HepG2 (cell line): ENCODE measurements around the gene CAPN10. TPM values are rescaled to one million over a fixed set of nuclear protein-coding genes. Genes with fewer than 3 reads are reported as not detected.

Experiments used
- ATAC-seq: fragments of 200-7000 bp; cut with Tn5 transposase; 3 replicates; pipeline ENCODE4 v1.9.1; 2020; ENCODE audit warnings: mild to moderate bottlenecking, moderate library complexity
- BruUV-seq: library from RNA; stranded (reverse); fragments of 400-500 nt; replicated peaks from 2 replicates; lab custom pipeline; 2021; lab: Mats Ljungman, UMichigan
- CTCF ChIA-PET: fragments of 300-600 bp; formaldehyde crosslinking; extraction: SDS; loops from one replicate; lab custom pipeline; 2021; ENCODE audit warnings: low total read pairs, inconsistent platforms, low intra/inter-chr PET ratio; lab: Yijun Ruan, JAX
- POLR2A ChIA-PET: fragments of 350-600 bp; sonication (Branson Sonifier 250); formaldehyde crosslinking; loops from one replicate; lab custom pipeline; 2020; ENCODE audit warnings: antibody characterized with exemption, inconsistent platforms; lab: Yijun Ruan, JAX
- DNase-seq: peaks from one replicate; pipeline ENCODE4 v3.0.0-alpha.2; 2015; ENCODE audit warnings: low spot score
- FAIRE-seq: peaks from 3 replicates; lab custom pipeline; 2011; peaks lifted over from hg19 to GRCh38; lab: Jason Lieb, UNC
- H2AFZ ChIP-seq: one replicate; pipeline ENCODE4 v1.6.1; 2011; ENCODE audit warnings: low read length, inconsistent platforms
- H3K27ac ChIP-seq: fragments of 300-600 bp; 3 replicates; pipeline ENCODE4 v1.8.0; 2011; ENCODE audit warnings: mixed run types, mild to moderate bottlenecking, mixed read lengths, low read length, inconsistent platforms; ENCODE audit not compliant: insufficient read depth; ENCODE audit errors: extremely low read length
- H3K27me3 ChIP-seq, 2 experiments: fragments of 200-600 bp in 1 of 2; 2 replicates in 1 of 2; 3 replicates in 1 of 2; pipeline versions ENCODE4 v1.6.0 to v1.8.0; 2011; ENCODE audit warnings: low read length in 2 of 2, mild to moderate bottlenecking in 2 of 2, moderate library complexity in 2 of 2, inconsistent platforms in 1 of 2; ENCODE audit not compliant: insufficient read depth in 2 of 2, control insufficient read depth in 1 of 2
- H3K36me3 ChIP-seq, 2 experiments: fragments of 200-600 bp in 1 of 2; replicated peaks in 1 of 2; 2 replicates in 1 of 2; 3 replicates in 1 of 2; pipeline versions ENCODE4 v1.5.1 to v1.8.0; 2011; ENCODE audit warnings: low read length in 2 of 2, inconsistent platforms in 1 of 2; ENCODE audit not compliant: insufficient read depth in 2 of 2, control insufficient read depth in 1 of 2
- H3K4me1 ChIP-seq: 2 replicates; pipeline ENCODE4 v1.5.1; 2012; ENCODE audit warnings: low read length, inconsistent platforms; ENCODE audit not compliant: insufficient read depth
- H3K4me2 ChIP-seq: 2 replicates; pipeline ENCODE4 v1.6.0; 2011; ENCODE audit warnings: low read depth, low read length, inconsistent platforms
- H3K4me3 ChIP-seq, 3 experiments: fragments of 200-600 bp in 1 of 3; sonication (generic), shearing (Covaris generic) in 1 of 3; replicated peaks in 1 of 3; 2 replicates each; pipeline ENCODE4 v1.5.1; 2011 to 2016; ENCODE audit warnings: low read length in 3 of 3, inconsistent platforms in 2 of 3, low read depth in 2 of 3, mild to moderate bottlenecking in 2 of 3, control low read depth in 1 of 3, mixed read lengths in 1 of 3; ENCODE audit not compliant: insufficient read depth in 1 of 3
- H3K79me2 ChIP-seq: one replicate; pipeline ENCODE4 v1.6.1; 2011; ENCODE audit warnings: low read length, inconsistent platforms; ENCODE audit not compliant: insufficient read depth
- H3K9ac ChIP-seq: 2 replicates; pipeline ENCODE4 v1.6.0; 2011; ENCODE audit warnings: mild to moderate bottlenecking, low read depth, low read length, inconsistent platforms; ENCODE audit not compliant: insufficient read depth
- H3K9me3 ChIP-seq: 2 replicates; pipeline ENCODE4 v1.5.1; 2012; ENCODE audit warnings: mild to moderate bottlenecking, low read length
- H4K20me1 ChIP-seq: 2 replicates; pipeline ENCODE4 v1.6.0; 2011; ENCODE audit warnings: inconsistent platforms, mild to moderate bottlenecking, low read length, moderate library complexity; ENCODE audit not compliant: insufficient read depth
- ARNT ChIP-seq: fragments of 450-650 bp; IDR thresholded peaks from 2 replicates; pipeline ENCODE4 v1.6.1; 2017
- ARNTL ChIP-seq: sonication (generic); formaldehyde crosslinking; IDR thresholded peaks from 2 replicates; pipeline ENCODE4 v1.4.0; 2020; ENCODE audit warnings: mild to moderate bottlenecking, missing genetic modification reagents
- ATM ChIP-seq: fragments of 450-650 bp; IDR thresholded peaks from 2 replicates; pipeline ENCODE4 v1.7.1; 2017; ENCODE audit warnings: mild to moderate bottlenecking, borderline replicate concordance
- EED ChIP-seq: sonication (generic); formaldehyde crosslinking; IDR thresholded peaks from 2 replicates; pipeline ENCODE4 v1.5.0; 2020; ENCODE audit warnings: mild to moderate bottlenecking, missing genetic modification reagents
- KLF6 ChIP-seq: IDR thresholded peaks from 2 replicates; pipeline ENCODE4 v1.8.0; 2016; ENCODE audit warnings: missing biosample characterization, missing genetic modification reagents
- MIXL1 ChIP-seq: IDR thresholded peaks from 2 replicates; pipeline ENCODE4 v1.6.1; 2016
- TCF7L2 ChIP-seq: IDR thresholded peaks from 2 replicates; pipeline ENCODE4 v1.6.1; 2011; ENCODE audit warnings: mild to moderate bottlenecking, low read depth, low read length, moderate library complexity
- ZNF263 ChIP-seq: sonication (generic); formaldehyde crosslinking; IDR thresholded peaks from 2 replicates; pipeline ENCODE4 v1.4.0; 2020; ENCODE audit warnings: missing genetic modification reagents
- ZNF674 ChIP-seq: sonication (generic); formaldehyde crosslinking; IDR thresholded peaks from 2 replicates; pipeline ENCODE4 v1.5.0; 2020; ENCODE audit warnings: low read depth, mild to moderate bottlenecking, missing genetic modification reagents
- WGBS: methylation state at CpG from one replicate; pipeline ENCODE4 v1.1.6; 2017; ENCODE audit warnings: low lambda C conversion rate; 5-methylcytosine and 5-hydroxymethylcytosine counted together
- in situ Hi-C: cut with HindIII; loops from 2 replicates; pipeline ENCODE4 v1.10.0; 2017; ENCODE audit warnings: low pct_unique_long_range_greater_than_20kb; ENCODE audit not compliant: extremely low pct_ligation_motif_present
- intact Hi-C: fragments of 100-400 bp; cut with micrococcal nuclease; formaldehyde crosslinking; loops from one replicate; pipeline ENCODE4 v1.10.0; 2022; ENCODE audit not compliant: unreplicated experiment
- polyA plus RNA-seq, 8 experiments: library from polyadenylated mRNA; depleted of rRNA in 3 of 8; stranded (reverse) in 7 of 8; unstranded in 1 of 8; fragments of >200 nt; fragmentation: Illumina TruSeq in 4 of 8; extraction: Trizol in 4 of 8; gene quantifications; 2 replicates each; pipeline versions ENCODE4 v1.2.1 to v1.2.3, GENCODE V29; 2011 to 2016; ENCODE audit warnings: low read depth in 4 of 8, missing spikeins in 1 of 8, mixed read lengths in 1 of 8; ENCODE audit not compliant: insufficient read depth in 1 of 8
- total RNA-seq, 5 experiments: library from RNA; depleted of rRNA; stranded (reverse); fragments of >200 nt; fragmentation: Illumina TruSeq; extraction: Trizol; gene quantifications; 2 replicates each; pipeline ENCODE4 v1.2.3, GENCODE V29; 2016; ENCODE audit warnings: low read depth in 1 of 5
- TF ChIP-seq, protein P1 (sequence below): sonication (generic); formaldehyde crosslinking; IDR thresholded peaks from 2 replicates; pipeline ENCODE4 v1.9.0; 2022; ENCODE audit warnings: missing genetic modification reagents, mild to moderate bottlenecking, borderline replicate concordance
- TF ChIP-seq, protein P2 (sequence below): sonication (generic); formaldehyde crosslinking; IDR thresholded peaks from 2 replicates; pipeline ENCODE4 v1.8.0; 2022; ENCODE audit warnings: missing genetic modification reagents, mild to moderate bottlenecking, borderline replicate concordance
- TF ChIP-seq, protein P3 (sequence below): sonication (generic); formaldehyde crosslinking; IDR thresholded peaks from 2 replicates; pipeline ENCODE4 v1.9.0; 2021; ENCODE audit warnings: missing genetic modification reagents, borderline replicate concordance
- TF ChIP-seq, protein P4 (sequence below): sonication (generic); formaldehyde crosslinking; IDR thresholded peaks from 2 replicates; pipeline ENCODE4 v1.4.0; 2020; ENCODE audit warnings: low read depth, missing genetic modification reagents

The CAPN10 gene
- total and polyA plus RNA-seq, 2 of the 13 experiments (the other 11 are each of a cell fraction or from before 2014, with no cell fraction given), result 27.6 to 32.4 TPM

DNA sequence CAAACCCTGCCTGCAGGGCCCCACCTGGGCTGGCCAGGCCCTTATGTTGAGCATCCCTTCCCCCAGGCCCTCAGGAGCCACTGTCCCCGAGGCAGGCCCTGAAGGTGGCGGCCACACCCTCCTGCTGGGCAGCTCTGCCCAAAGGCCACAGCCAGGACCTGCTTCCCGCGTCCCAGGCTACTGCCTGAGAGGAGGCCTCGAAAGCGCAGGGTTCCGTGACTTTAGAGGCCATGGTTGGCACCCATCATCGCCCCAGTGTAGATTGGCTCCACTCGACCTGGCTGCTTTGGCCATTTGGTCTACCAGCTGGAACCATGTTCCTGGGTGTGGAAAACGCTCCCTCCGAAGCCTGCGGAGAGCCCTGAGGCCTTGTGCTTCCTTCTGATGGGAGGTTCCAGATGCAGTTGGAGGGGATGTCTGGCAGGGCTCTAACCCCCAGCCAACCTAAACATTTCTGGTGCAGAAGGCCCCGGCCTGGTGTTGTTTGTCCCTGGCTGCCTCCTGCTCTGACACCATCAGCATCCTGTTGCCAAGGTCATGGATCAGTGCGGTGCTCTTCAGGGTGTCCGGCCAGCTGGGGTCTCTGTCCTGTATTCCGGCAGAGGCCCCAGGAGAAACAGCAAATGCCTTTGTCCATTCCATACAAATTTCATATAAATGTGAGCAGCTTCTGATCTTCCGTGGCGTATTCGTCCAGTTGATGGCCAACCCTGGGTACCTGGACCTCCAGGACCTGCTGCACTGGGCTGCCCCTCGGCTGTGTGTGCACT, 14.7 kb downstream of the CAPN10 start (continued):
- TF ChIP-seq, protein P1, sequence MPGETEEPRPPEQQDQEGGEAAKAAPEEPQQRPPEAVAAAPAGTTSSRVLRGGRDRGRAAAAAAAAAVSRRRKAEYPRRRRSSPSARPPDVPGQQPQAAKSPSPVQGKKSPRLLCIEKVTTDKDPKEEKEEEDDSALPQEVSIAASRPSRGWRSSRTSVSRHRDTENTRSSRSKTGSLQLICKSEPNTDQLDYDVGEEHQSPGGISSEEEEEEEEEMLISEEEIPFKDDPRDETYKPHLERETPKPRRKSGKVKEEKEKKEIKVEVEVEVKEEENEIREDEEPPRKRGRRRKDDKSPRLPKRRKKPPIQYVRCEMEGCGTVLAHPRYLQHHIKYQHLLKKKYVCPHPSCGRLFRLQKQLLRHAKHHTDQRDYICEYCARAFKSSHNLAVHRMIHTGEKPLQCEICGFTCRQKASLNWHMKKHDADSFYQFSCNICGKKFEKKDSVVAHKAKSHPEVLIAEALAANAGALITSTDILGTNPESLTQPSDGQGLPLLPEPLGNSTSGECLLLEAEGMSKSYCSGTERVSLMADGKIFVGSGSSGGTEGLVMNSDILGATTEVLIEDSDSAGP (CRISPR knock-in tag), result peak; percentile 25; the same call in 1 of the 2 replicates
- TF ChIP-seq, protein P2, sequence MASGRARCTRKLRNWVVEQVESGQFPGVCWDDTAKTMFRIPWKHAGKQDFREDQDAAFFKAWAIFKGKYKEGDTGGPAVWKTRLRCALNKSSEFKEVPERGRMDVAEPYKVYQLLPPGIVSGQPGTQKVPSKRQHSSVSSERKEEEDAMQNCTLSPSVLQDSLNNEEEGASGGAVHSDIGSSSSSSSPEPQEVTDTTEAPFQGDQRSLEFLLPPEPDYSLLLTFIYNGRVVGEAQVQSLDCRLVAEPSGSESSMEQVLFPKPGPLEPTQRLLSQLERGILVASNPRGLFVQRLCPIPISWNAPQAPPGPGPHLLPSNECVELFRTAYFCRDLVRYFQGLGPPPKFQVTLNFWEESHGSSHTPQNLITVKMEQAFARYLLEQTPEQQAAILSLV, result 0 out of 2 replicates have a peak, but pooled peaks have one; percentile 30

DNA sequence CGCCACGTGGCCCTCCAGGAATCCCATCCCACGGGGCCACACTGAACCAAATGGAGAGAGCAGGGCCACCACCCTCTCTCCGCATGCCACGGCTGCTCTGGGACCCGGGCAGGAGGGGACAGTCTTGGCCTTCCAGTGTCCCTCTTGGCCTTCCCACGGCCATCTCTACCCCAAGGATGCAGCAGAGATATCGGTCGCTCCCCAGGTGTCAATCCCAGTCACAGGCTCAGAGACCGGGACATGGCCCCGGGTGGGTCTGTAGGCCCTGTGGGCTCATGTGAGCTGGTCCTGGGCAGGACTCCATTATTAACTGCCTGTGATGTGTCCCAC, 15.3 kb downstream of the CAPN10 start:
- Histone ChIP-seq H3K27me3 (no peaks in the 10 kb centered on the region), H3K9me3 (no peaks in the 10 kb centered on the region), H3K36me3 (peaks cover 4 to 8% of the 10 kb centered on the region in 2 experiments; a peak in 2 of 5 replicates), H3K27ac (no peak overlapping the region), H3K4me2 (no peak overlapping the region), H3K4me1 (peaks cover 59% of the 10 kb centered on the region), H3K4me3 (no peak overlapping the region), H2AFZ (no peak overlapping the region), H3K79me2 (peaks cover 15% of the 10 kb centered on the region), H4K20me1 (0 out of 2 replicates have a peak, but pooled peaks cover 4% of the 10 kb centered on the region), H3K9ac (no peak overlapping the region)
- no peak for FAIRE-seq
- no peak for ATAC-seq
- intact Hi-C loops, result loop anchor here (10.0 kb wide), 1 partner anchor 233 kb away; no protein-coding TSS in a partner anchor
- in situ Hi-C loops, result no loop called here
- CTCF ChIA-PET, result no interaction called here
- DNase-seq, result no peak
- 95% methylated on average over 11 of the region's 11 CpGs for WGBS
- POLR2A ChIA-PET, result interaction anchor here (9.7 kb wide), 1 partner anchor 15 kb away, joined by 147 read pairs; the partner anchor contains the start of gene CAPN10
- no TSS peak for BruUV-seq
- TF ChIP-seq ATM, result no peak
- TF ChIP-seq KLF6 (CRISPR knock-in tag), result no peak
- TF ChIP-seq, protein P3, sequence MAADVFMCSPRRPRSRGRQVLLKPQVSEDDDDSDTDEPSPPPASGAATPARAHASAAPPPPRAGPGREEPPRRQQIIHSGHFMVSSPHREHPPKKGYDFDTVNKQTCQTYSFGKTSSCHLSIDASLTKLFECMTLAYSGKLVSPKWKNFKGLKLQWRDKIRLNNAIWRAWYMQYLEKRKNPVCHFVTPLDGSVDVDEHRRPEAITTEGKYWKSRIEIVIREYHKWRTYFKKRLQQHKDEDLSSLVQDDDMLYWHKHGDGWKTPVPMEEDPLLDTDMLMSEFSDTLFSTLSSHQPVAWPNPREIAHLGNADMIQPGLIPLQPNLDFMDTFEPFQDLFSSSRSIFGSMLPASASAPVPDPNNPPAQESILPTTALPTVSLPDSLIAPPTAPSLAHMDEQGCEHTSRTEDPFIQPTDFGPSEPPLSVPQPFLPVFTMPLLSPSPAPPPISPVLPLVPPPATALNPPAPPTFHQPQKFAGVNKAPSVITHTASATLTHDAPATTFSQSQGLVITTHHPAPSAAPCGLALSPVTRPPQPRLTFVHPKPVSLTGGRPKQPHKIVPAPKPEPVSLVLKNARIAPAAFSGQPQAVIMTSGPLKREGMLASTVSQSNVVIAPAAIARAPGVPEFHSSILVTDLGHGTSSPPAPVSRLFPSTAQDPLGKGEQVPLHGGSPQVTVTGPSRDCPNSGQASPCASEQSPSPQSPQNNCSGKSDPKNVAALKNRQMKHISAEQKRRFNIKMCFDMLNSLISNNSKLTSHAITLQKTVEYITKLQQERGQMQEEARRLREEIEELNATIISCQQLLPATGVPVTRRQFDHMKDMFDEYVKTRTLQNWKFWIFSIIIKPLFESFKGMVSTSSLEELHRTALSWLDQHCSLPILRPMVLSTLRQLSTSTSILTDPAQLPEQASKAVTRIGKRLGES (CRISPR knock-in tag), result no peak
- TF ChIP-seq, protein P4, sequence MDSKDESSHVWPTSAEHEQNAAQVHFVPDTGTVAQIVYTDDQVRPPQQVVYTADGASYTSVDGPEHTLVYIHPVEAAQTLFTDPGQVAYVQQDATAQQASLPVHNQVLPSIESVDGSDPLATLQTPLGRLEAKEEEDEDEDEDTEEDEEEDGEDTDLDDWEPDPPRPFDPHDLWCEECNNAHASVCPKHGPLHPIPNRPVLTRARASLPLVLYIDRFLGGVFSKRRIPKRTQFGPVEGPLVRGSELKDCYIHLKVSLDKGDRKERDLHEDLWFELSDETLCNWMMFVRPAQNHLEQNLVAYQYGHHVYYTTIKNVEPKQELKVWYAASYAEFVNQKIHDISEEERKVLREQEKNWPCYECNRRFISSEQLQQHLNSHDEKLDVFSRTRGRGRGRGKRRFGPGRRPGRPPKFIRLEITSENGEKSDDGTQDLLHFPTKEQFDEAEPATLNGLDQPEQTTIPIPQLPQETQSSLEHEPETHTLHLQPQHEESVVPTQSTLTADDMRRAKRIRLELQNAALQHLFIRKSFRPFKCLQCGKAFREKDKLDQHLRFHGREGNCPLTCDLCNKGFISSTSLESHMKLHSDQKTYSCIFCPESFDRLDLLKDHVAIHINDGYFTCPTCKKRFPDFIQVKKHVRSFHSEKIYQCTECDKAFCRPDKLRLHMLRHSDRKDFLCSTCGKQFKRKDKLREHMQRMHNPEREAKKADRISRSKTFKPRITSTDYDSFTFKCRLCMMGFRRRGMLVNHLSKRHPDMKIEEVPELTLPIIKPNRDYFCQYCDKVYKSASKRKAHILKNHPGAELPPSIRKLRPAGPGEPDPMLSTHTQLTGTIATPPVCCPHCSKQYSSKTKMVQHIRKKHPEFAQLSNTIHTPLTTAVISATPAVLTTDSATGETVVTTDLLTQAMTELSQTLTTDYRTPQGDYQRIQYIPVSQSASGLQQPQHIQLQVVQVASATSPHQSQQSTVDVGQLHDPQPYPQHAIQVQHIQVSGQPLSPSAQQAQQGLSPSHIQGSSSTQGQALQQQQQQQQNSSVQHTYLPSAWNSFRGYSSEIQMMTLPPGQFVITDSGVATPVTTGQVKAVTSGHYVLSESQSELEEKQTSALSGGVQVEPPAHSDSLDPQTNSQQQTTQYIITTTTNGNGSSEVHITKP, result no peak
- no peak for TF ChIP-seq ARNT
- no peak for TF ChIP-seq TCF7L2
- no peak for TF ChIP-seq ZNF263 (CRISPR knock-in tag)
- TF ChIP-seq ZNF674 (CRISPR knock-in tag), result no peak
- no peak for TF ChIP-seq EED (CRISPR knock-in tag)
- TF ChIP-seq ARNTL, result no peak
- no peak for TF ChIP-seq MIXL1
